Upper lobe of right lung (tissue), 1 donor: ENCODE measurements around the gene ATP5F1D. TPM values are rescaled to one million over a fixed set of nuclear protein-coding genes. Genes with fewer than 3 reads are reported as not detected.

Source experiments
- ATAC-seq: fragments of 200-7000 bp; cut with Tn5 transposase; one replicate; pipeline ENCODE4 v1.9.1; 2020; ENCODE audit warnings: mild to moderate bottlenecking, moderate library complexity
- DNase-seq: peaks from one replicate; pipeline ENCODE4 v3.0.0-alpha.2; 2020
- H3K27ac ChIP-seq: fragments of 200-600 bp; one replicate; pipeline ENCODE4 v1.8.0; 2022
- H3K27me3 ChIP-seq: fragments of 200-600 bp; one replicate; pipeline ENCODE4 v1.8.0; 2022; ENCODE audit warnings: mild to moderate bottlenecking
- H3K36me3 ChIP-seq: fragments of 200-600 bp; one replicate; pipeline ENCODE4 v1.8.0; 2022
- H3K4me1 ChIP-seq: fragments of 200-600 bp; one replicate; pipeline ENCODE4 v1.8.0; 2022
- H3K4me3 ChIP-seq: fragments of 200-600 bp; one replicate; pipeline ENCODE4 v1.8.0; 2022; ENCODE audit warnings: mild to moderate bottlenecking
- H3K9me3 ChIP-seq: fragments of 200-600 bp; one replicate; pipeline ENCODE4 v1.8.0; 2022
- CTCF ChIP-seq: fragments of 200-600 bp; IDR thresholded peaks from one replicate; pipeline ENCODE4 v1.8.0; 2022; ENCODE audit warnings: antibody characterized with exemption
- intact Hi-C: fragments of 100-400 bp; cut with DNase I; formaldehyde crosslinking; loops from one replicate; pipeline ENCODE4 v1.11.0; 2022
- total RNA-seq: library from RNA; stranded (reverse); fragmentation: NEBNext Ultra II Directional; extraction: Animal tissue kit (Norgen Biotek cat#: 25700); gene quantifications from one replicate; pipeline ENCODE4 v1.2.1, GENCODE V29; 2021
- donor health status: DM: no; HTN: yes; CAD: no; lungs with severe emphysema.

ATP5F1D gene
- total RNA-seq, 1 donor from 2014 or later = 126 TPM

DNA sequence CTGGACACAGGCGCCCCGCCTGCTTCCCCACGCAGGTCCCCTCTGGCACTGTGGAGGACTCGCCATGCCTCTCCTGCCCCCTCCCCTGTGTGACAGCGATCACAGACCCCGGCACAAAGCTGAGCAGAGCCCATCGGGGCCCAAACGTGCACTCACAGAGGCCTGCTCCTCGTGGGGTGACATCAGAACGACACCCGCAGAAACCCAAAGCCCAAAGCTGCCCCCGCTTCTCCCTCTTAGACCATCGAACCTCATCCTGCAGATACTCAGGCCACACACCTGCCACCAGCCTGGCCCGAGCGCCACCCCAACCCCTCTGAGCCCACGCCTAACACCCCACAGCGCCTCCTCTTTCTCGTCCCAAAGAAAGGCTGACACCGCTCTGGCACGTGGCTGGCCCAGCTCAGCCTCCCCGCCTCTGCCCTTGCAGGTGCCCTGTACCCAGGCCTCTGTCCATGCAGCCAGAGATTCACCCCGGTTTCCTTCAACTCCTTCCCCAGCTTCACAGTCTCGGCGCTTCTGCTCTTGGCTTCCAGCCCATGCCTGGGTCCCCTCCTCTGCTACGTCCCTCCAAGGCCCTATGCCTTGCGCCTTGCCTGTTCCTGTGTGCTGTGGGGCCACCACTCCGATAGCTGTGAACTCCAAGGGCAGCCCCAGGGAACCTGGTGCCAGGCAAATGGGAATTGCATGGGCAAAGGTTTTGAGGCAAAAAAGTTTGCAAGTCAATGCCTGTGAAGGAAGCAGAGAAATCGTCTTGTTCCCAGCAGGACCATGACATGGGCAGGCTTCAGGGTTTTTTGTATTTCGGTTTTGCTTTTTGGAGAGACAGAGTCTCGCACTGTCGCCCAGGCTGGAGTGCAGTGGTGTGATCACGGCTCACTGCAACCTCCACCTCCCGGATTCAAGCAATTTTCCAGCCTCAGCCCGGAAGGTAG is 2.9 kb upstream of the ATP5F1D start:
- DNase-seq = peak; percentile 65
- no peaks in the 10 kb centered on the region for H3K36me3 ChIP-seq
- no peaks in the 10 kb centered on the region for H3K9me3 ChIP-seq
- no peak overlapping the region for H3K27ac ChIP-seq
- no peaks in the 10 kb centered on the region for H3K27me3 ChIP-seq
- peaks cover 37% of the 10 kb centered on the region for H3K4me1 ChIP-seq
- TF ChIP-seq CTCF = no peak
- intact Hi-C loops = no loop called here
- ATAC-seq = no peak
- H3K4me3 ChIP-seq = peak overlapping the region; percentile 33

DNA sequence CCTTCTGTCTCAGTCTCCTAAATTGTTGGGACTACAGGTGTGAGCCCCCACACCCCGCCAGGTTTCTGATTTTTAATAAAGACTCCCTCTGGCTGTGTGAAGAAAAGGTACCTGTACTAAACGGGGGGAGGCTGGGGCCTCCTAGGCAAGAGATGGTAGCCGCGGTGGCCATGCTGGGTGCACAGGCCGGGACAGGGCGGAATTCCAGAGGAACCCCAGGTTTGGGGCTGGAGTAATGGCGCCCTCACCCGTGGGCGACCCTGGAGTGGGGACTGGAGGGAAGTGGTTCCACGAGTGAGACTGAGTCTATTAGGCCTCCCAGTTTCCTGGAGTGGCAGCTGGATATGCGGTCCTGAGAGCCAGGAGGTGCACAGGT is 2.1 kb upstream of the ATP5F1D start:
- no peaks in the 10 kb centered on the region for H3K27me3 ChIP-seq
- H3K4me3 ChIP-seq = no peak overlapping the region
- intact Hi-C loops = no loop called here
- no peaks in the 10 kb centered on the region for H3K9me3 ChIP-seq
- DNase-seq (no peak), ATAC-seq (no peak)
- no peak for TF ChIP-seq CTCF
- peaks cover 40% of the 10 kb centered on the region for H3K4me1 ChIP-seq
- H3K27ac ChIP-seq = peak overlapping the region; percentile 74
- H3K36me3 ChIP-seq = no peaks in the 10 kb centered on the region

DNA sequence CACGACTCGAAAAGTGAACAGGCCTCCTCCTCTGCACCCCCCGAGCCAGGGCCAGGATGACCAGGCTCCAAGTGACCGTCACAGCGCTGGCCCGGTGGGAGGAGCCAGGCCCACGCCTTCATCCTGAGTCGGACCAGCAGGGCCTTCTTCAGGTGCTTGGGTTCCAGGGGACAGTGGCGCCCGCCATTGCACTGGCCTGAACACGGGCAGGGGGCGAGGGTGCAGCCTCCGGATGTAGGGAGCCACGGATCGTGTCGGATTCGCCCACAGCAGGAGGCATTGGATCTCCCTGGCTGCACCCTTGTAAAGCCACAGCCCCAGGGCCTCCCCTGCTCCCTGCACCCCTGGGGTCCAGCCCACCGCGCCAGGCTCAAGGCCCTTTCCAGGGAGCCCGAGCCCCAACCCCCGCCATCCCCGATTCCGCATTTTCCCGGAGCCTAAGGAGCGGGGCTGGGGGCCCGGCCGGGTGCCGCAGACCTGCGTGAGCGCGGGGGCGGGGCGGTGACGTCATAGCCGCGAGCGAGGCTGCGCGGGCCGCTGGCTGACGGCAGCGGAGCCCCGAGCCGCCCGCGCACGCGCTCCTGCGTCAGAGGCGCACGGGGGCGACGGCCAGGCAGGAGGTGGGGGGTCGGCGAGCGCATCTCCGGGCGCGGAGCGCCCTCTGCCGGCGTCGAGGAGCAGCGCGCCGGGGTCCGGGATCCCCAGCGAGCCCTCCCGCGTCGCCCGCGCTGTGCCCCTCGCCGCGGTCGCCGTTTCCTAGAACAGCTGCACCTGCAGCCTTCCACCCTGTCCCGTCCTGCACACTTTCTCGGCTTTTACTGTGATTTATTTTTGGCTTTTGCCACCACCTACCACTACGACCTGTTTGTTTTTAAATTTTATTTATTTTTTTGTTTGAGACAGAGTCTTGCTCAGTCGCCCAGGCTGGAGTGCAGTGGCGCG is 1.5 kb upstream of the ATP5F1D start:
- Histone ChIP-seq H3K27ac (peak overlapping the region; percentile 74), H3K4me3 (peak overlapping the region; percentile 88), H3K27me3 (no peaks in the 10 kb centered on the region), H3K4me1 (peaks cover 47% of the 10 kb centered on the region), H3K36me3 (no peaks in the 10 kb centered on the region), H3K9me3 (no peaks in the 10 kb centered on the region)
- DNase-seq (peak; percentile 93), ATAC-seq (peak; percentile 66)
- intact Hi-C loops = no loop called here
- TF ChIP-seq CTCF = peak; percentile 89

DNA sequence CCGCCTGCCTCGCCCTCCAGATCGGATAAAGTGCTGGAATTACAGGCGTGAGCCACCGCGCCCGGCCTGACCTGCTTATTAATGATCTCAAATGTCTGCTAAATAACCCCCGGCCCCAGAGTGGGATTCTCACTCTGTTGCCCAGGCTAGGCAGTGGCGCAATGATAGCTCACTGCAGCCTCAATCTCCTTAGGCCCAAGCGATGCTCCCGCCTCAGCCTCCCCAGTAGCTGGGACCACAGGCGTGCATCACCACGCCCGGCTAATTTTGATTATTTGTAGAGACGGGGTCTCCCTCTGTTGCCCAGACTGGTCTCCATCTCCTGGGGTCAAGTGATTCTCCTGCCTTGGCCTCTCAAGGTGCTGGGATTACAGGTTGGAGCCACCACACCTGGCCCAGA is 626 bp upstream of the ATP5F1D start:
- H3K4me1 ChIP-seq = peaks cover 55% of the 10 kb centered on the region
- H3K36me3 ChIP-seq = no peaks in the 10 kb centered on the region
- H3K4me3 ChIP-seq = peak overlapping the region; percentile 88
- DNase-seq = no peak
- no peak for TF ChIP-seq CTCF
- H3K27ac ChIP-seq = no peak overlapping the region
- intact Hi-C loops = no loop called here
- no peak for ATAC-seq
- no peaks in the 10 kb centered on the region for H3K27me3 ChIP-seq
- no peaks in the 10 kb centered on the region for H3K9me3 ChIP-seq

- DNase-seq (peak; percentile 93), ATAC-seq (peak; percentile 61)
- peak overlapping the region; percentile 34 for H3K4me3 ChIP-seq
- peaks cover 60% of the 10 kb centered on the region for H3K4me1 ChIP-seq
- peak; percentile 97 for TF ChIP-seq CTCF
- peak overlapping the region; percentile 83 for H3K27ac ChIP-seq
- H3K36me3 ChIP-seq = no peaks in the 10 kb centered on the region
- H3K27me3 ChIP-seq = no peaks in the 10 kb centered on the region
- H3K9me3 ChIP-seq = no peaks in the 10 kb centered on the region
- intact Hi-C loops = no loop called here
Observed at GRCh38 chr19:1243768-1244692, 2.5 kb downstream of the ATP5F1D start.
